Fibroblast of mammary gland (primary cell): Measurements from ENCODE around the gene CNRIP1.
A peak's percentile ranks its signal among the peaks of the same experiment; 100 is the strongest.
"Not testable (repeated sequence)": the region's sequence is repeated elsewhere in the genome, so short reads cannot be mapped to it uniquely, and the experiment has no call there.

ENCODE experiments used
- DNase-seq: peaks from one replicate; pipeline ENCODE4 v3.0.0-alpha.2; 2010; ENCODE audit warnings: low read depth
- H3K4me3 ChIP-seq: 2 replicates; pipeline ENCODE4 v1.5.1; 2011; ENCODE audit warnings: low read depth, mild to moderate bottlenecking, low read length, moderate library complexity; ENCODE audit not compliant: control insufficient read depth
- TF ChIP-seq, protein P1 (sequence below): conservative IDR thresholded peaks from 2 replicates; pipeline ENCODE4 v1.5.1; 2011; ENCODE audit warnings: low read depth, low read length, inconsistent platforms; ENCODE audit not compliant: control insufficient read depth, insufficient read depth

CNRIP1 gene

GRCh38 chr2:68309426-68309825 is 10.3 kb downstream of the CNRIP1 start:
- no peak for DNase-seq
- no peak overlapping the region for H3K4me3 ChIP-seq
- TF ChIP-seq, protein P1, sequence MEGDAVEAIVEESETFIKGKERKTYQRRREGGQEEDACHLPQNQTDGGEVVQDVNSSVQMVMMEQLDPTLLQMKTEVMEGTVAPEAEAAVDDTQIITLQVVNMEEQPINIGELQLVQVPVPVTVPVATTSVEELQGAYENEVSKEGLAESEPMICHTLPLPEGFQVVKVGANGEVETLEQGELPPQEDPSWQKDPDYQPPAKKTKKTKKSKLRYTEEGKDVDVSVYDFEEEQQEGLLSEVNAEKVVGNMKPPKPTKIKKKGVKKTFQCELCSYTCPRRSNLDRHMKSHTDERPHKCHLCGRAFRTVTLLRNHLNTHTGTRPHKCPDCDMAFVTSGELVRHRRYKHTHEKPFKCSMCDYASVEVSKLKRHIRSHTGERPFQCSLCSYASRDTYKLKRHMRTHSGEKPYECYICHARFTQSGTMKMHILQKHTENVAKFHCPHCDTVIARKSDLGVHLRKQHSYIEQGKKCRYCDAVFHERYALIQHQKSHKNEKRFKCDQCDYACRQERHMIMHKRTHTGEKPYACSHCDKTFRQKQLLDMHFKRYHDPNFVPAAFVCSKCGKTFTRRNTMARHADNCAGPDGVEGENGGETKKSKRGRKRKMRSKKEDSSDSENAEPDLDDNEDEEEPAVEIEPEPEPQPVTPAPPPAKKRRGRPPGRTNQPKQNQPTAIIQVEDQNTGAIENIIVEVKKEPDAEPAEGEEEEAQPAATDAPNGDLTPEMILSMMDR = no peak

GRCh38 chr2:68303902-68304272 is 15.9 kb downstream of the CNRIP1 start:
- H3K4me3 ChIP-seq, DNase-seq: not testable (repeated sequence)

GRCh38 chr2:68303033-68303901 is 16.5 kb downstream of the CNRIP1 start:
- peak; percentile 7 for DNase-seq
- TF ChIP-seq, protein P1 = no peak
- H3K4me3 ChIP-seq = no peak overlapping the region

- TF ChIP-seq, protein P1 = no peak
- no peak overlapping the region for H3K4me3 ChIP-seq
- DNase-seq = peak; percentile 39
Observed at GRCh38 chr2:68302281-68302875, 17.4 kb downstream of the CNRIP1 start.

GRCh38 chr2:68295516-68295915 is 24.2 kb downstream of the CNRIP1 start:
- H3K4me3 ChIP-seq = no peak overlapping the region

DNA sequence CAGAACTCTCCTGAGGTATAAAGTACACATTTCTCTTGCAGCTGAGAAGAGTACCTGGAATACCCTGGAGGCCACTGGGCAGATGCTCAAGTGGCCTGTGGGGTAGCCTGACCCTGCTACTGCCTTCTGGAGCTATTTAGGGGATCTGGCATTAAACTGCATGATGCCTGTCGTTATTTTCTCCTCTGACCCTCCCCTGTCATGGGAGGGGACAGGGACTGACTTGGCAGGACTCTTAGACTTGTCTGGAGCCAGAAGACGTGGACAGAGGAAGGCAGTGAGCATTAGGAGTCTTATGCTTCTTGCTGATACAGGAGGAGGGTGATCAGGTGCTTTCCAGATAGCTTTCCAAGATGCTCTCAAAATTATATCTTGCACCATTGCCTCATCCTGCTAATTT is 24.8 kb downstream of the CNRIP1 start:
- TF ChIP-seq, protein P1 = no peak
- no peak overlapping the region for H3K4me3 ChIP-seq
- DNase-seq = no peak

More at GRCh38 chr2:68295516-68295915, 24.2 kb downstream of the CNRIP1 start:
- DNase-seq = no peak
- TF ChIP-seq, protein P1 = no peak

DNA sequence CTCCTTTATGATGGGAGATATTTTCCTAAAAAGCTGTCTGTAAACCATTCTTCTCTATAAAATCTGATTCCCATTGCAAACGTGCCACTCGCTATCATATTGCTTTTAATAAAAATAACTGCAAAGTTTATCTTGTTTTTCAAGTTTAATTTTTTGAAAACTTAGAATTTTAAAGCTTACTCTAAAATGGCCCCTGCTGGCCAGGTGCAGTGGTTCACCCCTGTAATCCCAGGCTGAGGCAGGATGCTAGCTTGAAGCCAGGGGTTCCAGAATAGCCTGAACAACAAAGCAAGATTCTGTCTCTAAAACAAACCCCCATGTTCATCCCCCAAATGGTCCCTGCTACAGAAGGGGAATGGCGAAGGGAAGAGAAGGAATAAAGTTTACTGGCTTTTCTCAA is 25.6 kb downstream of the CNRIP1 start:
- DNase-seq = no peak
- H3K4me3 ChIP-seq = no peak overlapping the region
- TF ChIP-seq, protein P1 = no peak
